Erythroblast (primary cell): ENCODE results near the gene TRPC4AP.

ENCODE experiments used
- GATA1 ChIP-seq: IDR thresholded peaks from 2 replicates; pipeline ENCODE4 v1.6.1; 2011; ENCODE audit warnings: low read depth, mild to moderate bottlenecking, control low read depth, low read length, moderate library complexity
- POLR2A ChIP-seq: IDR thresholded peaks from 2 replicates; pipeline ENCODE4 v1.6.1; 2011; ENCODE audit warnings: mild to moderate bottlenecking, low read length

DNA sequence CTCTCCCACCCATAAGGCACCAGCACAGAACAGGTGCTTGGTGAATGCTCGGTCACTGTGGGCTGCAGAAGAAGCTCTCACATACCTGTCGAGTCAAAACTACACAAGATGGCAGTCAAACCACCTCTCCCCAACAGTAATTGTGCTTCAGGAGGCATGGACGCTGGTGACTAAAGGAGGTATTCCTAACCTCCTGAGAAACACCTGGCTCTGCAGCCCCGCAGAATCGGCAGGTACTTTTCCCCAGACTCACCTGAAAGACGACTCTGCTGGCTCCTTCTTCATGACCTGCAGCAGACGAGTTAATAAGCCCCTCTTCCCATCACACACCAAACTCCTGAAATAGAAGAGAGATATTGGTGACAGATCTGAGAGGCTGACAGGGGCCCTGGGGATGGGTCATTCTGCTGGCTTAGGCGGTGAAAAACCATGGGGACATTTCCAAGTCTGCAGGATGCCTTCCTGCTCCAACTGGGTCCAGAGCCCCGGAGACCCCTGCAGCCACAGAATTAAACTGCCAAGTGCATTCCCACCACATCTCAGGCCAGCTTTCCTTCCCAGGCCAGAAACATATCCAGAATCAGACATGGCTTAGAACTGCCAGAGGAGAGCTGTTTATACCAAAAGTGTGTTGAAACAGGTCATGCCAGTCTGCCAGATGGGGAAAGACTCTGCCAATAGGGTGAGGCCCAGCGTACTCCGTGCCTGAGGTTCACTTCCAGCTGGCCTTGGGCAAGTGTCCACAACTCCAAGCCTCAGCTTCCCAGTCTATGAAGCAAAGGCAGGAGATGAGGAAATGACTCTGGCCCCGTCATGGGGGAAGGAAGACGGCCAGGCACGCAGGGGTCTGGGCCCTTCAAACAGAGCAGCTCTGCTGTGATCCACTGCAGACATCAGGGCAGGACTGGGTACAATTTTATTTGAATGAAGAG lies 83.9 kb downstream of the TRPC4AP start:
- TF ChIP-seq POLR2A: no peak
- TF ChIP-seq GATA1: no peak
